Inflammatory macrophage treated with lipopolysaccharide for 4 hours (primary cell): ENCODE results near the gene NAPA.

Experiments used
- DNase-seq: peaks from one replicate; pipeline ENCODE4 v3.0.0-alpha.2; 2020

Gene NAPA

DNA sequence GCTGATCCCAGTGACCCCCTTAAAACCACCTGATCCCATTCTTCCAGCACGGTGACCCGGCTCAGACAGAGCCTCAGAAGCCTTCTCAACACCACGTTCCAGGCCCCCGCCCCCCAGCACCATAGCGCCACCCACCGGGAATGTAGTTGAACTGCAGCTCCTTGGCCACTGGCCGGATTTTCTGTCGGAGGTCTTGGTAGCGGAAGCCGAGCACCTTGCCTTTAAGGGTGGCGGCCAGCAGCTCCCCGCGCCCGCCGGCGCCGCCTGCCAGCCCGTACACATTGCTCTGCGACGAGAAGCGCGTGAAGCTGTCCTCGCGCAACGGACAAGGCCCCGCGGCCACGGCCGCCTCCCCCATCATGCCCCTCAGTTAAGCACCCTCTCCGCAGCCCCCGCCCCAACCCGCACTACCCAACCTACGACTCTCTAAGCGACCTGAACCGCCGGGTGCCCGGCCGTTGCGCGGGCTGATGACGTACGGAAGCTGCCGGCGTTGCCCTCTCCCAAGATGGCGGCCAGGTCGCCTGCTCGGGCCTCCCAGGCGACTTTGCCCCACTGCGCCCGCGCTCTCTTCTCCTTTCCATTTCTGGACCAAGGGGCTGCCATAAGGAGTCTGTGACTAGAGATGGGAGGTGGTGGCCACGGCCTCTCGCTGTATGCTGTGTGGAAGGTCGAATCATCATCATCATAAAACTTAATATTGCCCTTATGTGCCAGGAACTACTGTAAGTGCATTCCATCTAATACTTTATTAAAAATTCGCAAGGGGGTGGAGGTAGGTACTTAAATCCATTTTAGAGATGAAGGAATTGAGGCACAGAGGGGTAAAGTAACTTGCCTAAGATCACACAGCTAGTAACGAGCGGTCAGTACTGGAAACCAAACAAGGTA is 30.8 kb downstream of the NAPA start, which contains the start of gene KPTN:
Gene KPTN (minus strand): TSS at position 420 of the 891 bp plus-strand sequence. CDS start 59 bp downstream, at position 361.
- DNase-seq = peak; percentile 89

DNA sequence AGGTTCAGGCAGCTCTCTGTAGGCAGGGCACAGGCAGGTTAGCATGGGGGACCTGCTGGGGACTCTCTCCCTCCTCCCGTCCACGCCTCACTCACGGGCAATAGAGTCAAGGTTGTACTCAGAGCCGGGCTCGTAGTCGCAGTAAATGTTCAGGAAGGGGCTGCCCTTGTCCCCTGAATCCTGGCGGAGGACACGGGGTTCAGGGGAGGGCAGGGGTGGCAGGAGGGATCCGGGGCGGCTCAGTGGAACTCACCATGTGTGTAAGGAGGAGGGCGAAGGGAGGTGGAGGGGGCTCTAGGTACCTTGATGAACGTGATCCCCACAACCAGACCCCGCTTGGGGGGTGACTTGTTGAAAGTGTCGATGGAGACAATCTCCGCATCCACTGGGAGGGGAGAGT is 31.7 kb downstream of the NAPA start:
- DNase-seq = no peak

DNA sequence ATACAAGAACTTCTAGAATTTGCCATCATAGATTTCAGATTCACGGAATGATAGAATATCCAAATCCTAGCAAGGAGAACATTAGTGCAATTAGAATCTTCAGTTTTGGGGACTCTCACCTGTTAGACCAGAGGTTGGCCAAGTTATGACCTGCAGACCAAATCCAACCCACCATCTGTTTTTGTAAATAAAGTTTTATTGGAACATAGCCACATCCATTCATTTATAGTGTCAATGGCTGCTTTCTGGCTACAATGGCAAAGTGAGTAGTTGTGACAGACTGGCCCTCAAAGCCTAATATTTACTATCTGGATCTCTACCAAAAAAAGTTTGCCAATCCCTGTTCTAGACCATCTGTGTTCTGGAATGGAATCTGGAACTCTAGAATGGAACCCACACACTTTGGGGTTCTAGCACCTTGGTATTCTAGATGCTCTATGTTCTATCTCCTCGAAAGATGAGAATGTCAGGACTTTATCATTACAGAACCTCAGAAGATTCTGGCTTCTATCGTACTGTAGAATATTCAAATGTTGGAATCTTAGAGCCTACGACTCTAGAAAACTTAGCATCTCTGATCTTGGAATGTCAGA is 33.3 kb downstream of the NAPA start:
- DNase-seq = no peak

DNA sequence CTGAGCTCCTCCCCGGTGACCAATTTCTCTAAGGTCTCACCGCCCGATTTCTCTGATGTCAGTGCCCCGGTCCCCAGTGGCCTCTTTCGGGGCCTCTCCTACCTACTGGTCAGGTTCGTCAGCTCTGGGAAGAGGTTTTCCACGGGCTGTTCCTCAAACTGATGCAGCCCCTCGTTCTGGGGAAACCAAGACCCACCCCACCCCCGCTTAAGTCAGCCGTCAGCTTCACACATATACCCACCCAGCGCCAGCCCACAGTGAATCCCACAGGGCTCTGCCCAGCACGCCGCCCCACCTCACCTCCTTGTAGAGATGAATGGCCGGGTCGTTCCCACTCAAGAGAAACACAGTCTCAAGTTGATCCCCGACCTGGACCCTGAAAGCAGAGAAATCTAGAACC is 34.2 kb downstream of the NAPA start:
- DNase-seq = no peak

DNA sequence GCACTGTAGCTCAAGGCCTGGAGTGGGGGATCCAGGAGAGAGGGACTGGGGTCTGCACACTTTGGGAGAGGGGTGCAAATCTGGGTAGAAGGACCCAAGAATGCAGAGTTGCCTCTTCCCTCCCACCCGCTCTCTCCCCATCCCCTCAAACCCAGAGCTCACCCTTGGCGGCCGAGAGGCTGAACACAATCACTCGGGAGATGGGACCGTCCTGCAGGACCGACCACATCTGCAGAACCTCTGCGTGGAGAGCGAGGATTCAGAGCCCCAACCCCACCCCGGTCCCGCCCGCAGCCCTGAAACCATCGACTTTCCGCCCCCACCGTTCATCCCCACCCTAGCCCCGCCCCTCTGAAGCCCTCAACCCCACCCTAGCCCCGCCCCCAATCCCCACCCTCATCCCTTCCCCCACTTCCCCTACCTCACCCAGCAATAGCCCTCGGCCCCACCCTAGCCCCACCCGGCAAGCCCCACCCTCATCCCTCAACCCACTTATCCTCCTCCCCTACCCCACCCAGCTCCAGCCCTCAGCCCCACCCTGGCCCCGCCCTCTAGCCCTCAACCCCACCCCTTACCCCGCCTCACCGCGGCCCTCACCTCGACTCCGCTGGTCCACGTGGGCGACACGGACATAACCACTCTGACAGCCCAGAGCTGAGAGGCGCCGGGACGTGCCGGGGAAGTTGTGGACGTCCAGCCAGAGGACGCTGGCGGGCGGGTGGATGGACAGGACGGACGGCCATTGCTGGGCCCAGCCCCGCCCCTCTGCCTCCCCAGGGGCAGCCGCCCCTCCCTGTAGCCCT is 35.0 kb downstream of the NAPA start:
- peak; percentile 17 for DNase-seq

DNA sequence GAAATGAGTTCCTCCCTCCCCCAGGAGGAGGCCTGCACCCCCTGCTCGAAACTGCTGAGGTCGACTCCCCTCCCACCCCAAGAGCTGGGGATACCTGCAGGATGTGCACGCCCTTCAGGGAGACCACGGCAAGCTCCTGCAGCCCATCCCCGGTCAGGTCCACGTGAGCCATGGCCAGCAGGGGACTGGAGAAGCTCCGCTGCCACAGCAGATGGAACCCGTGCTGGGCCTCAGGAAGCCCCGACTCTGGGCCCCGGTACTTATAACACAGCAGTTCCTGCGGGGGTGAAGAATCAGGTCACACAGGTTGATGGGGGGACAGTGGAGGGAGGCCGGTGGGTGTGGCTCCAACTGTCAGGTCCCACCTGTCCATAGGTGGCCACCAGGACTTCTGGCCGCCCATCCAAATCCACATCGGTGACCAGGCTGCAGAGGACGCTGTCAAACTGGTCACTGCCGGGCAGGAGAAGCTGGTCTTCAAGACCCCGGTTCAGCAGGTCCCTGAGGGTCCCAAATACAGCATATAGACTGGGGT is 38.4 kb downstream of the NAPA start:
- DNase-seq = no peak

DNA sequence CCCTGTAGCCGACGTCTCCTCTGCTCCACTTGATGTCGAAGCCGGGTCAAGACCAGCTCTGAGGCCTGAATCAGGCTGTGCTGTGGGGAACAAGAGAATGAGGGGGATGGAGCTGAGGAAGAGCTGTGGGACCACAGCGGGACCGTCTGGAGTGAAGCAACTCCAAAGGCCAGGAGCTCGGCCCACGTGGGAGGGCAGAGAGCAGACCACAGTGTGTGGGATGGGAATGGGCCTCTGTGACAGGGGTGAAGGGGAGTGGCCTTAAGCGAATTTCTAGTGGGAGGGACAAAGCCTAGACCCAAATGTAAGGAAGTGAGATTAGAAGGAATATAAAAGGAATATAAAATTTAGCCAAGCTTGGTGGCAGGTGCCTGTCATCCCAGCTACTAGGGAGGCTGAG is 39.4 kb downstream of the NAPA start:
- peak; percentile 78 for DNase-seq

DNA sequence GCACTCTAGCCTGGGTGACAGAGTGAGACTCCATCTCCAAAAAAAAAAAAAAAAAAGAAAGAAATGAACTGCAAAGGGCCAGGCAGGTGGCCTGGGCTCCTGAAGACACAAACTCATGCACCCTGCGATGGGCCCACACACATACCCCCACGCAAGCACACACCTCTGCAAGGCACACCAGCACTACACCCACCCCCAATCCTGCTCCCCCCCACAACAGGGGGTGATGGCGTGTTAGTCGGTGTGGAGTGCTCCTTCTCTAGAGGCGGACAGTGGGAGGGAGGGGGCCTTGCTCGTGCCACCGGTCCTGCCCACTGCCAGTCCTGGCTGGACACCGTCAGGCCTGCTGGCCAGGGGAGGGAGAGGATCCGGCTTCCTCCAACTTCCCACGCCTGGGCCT is 41.5 kb downstream of the NAPA start:
- no peak for DNase-seq

DNA sequence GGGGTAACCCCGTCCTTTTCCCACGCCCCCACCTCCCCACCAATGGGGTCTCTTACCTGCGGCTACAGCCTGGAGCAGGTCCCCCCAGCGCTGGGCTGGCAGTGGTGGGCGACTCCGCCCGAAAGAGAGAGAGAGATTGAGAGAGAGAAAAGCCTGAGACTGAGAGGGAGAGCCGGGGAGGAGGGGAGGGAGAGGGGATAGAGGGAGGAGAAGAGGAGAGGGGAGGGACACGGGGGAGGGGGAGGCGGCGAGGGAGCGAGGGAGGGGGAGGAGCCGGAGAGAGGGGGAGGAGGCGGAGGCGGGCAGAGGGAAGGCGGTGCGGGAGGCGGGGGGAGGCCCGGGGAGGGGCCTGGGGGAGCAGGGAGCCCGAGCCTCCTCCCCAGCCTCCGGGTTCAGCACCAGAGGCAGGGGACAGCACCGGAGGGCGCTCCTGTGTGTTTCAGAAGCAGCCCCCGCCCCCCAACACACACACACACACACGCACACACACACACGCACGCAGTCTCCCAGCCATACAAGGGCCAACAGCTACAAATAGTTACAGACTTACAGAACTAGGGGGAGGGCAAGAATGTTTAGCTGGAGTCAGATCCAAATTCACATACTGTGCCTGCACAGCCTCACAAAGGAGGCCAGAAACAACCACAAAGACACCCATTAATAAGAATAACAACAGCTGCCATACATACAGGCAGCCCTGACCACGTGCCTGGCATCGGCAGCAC is 43.0 kb downstream of the NAPA start, which contains the start of gene SLC8A2:
Gene SLC8A2 (minus strand): TSS at position 161 of the 725 bp plus-strand sequence. CDS start 5,490 bp downstream, outside the sequence.
- no peak for DNase-seq

DNA sequence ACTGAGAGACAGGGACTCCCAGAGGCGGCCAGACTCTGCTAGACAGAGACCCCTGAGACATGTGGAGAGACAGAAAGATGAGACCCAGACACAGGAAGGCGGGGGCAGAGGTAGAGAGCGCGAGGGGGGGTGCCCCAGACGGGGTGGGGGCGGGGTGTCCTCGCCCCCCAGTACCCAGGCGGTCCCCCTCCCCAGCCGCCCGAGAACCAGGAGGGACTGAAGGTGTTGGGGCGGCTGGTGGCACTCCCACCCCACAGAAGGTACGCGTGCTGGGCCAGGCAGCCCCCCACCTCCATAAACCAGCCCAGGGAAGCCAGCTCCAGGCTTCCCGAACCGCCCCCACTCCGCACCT is 43.5 kb downstream of the NAPA start:
- no peak for DNase-seq

DNA sequence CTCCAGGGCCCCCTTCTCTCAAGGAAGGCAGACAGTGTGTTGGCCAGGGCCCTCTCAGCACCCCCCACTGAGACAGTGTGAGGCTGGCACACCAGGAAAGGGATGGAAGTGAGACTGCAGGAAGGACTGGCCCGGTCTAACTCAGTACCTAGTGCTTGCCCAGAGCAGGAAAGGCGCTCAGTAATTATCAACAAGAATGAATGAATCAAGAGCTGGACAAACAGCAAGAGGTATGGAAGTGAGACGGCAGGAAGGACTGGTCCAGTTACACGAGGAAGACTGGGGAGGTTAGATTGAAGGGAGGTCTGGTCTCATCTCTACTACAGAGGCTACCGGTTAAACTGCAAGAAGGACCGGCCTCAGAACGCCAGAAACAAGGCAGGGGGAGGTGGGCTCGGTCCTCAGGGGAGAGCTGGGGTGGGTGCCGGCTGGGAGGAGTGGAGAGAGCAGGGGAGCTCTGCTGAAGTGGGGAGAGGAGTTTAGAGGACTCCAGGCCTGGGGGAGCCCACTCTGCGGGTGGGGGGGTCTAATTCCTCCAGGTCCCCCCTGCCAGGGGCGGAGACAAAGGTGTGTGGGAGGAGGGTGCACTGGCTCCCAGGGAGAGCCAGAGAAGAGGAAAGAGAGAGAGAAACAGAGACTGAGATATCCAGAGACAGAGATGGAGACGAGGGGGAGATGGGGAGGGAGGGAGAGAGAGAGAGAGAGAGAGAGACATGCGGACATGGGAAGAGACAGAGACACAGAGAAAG is 44.2 kb downstream of the NAPA start:
- DNase-seq = no peak

DNA sequence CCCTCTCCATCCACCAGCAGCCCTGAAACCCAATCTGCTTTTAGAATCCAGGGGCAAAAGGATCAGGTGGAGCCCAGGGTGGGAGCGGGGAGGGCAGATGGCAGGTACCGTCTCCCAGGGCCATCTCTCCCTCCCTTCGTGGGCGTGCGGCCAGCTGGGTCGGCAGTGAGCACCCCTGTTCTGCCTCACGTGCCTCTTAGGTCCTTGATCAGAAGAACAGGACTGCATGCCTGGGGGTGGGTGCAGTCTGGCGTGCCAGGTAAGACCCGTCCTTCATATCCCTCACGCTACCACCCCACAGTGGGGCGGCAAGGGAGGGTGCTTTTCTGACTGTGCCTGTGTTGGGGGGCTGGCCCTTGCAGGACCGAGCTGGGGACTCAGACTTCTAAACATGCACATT is 45.1 kb downstream of the NAPA start:
- no peak for DNase-seq

DNA sequence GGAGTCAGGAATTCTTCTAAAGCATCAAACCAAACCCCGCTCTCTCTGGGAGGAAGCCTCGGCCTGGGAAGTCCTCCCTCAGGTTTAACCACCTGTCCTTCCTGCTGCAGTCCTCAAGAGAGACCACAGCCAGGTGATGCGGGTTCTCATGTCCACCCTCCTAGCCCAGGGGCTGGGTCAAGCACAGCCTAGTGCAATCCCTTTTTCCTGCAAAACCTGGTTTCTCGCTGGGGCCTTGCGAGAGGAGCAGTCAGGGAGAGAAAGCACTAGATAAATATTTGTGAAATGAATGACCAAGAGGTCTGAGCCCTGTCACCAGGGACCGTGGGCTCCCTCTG is 45.5 kb downstream of the NAPA start:
- DNase-seq = no peak

DNA sequence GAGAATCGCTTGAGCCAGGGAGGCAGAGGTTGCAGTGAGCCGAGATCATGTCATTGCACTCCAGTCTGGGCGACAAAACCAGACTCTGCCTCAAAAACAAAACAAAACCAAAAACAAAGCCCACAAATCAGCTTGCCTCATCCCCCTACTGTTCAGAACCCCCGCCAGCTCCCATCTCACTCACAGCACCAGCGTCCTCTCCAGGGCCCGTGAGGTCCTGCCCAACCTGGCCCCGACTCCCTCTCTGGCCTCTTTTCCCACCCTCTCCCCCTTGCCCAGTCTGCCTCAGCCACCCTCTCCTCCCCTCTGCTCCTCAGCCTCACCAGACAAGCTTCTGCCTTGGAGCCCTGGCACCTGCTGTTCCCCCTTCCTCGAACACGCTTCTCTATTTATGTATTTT is 46.9 kb downstream of the NAPA start:
- no peak for DNase-seq

DNA sequence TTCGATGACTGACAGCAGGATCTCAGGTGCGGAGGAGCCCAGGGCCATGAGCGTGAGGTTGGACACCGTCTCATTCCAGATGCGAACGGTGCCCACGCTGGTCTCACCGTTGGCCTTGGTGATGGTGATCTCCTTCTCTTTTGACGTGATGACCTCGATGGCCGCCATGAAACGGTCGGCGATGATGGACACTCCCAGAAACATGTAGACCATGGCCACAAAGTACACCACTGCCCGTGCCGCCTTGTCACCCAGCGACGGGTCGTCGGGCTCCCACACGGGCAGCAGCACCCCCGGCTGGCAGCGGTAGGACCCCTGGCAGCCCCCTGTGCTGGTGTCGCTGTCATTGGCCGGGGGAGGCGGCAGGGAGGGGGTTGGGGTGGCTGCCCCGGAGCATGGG is 48.9 kb downstream of the NAPA start:
- no peak for DNase-seq

DNA sequence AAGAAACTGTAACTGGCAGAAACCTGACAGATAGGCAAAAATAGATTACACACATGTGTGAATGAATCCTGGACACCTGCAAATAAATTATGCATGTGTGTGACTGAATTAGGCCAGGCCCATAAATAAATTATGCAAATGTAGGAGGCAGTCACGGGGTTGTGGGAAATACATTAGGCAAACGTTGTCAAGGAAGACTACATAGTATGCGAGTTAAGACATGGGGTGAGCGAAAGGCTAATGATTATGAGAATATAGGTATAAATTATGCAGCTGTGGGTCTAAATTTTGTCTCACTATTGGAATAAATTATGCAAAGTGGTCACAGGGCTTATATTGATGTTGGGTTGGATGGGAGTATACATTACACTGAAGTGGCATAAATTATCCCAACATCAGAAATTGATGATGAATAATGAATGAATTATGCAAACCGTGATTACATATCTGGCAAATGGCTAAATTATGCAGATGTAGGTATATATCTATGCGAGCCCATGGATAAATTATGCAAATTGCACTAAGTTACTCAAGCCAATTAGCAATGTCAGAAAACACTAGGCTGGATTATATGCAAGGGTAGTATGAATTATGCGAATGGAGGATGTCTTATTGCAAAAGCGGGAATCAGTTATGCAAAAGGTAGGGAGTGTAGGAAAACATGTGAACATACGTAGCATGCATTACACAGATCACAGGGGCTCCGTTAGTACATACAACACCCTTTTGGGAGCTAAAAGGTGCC is 50.0 kb downstream of the NAPA start:
- DNase-seq = no peak

DNA sequence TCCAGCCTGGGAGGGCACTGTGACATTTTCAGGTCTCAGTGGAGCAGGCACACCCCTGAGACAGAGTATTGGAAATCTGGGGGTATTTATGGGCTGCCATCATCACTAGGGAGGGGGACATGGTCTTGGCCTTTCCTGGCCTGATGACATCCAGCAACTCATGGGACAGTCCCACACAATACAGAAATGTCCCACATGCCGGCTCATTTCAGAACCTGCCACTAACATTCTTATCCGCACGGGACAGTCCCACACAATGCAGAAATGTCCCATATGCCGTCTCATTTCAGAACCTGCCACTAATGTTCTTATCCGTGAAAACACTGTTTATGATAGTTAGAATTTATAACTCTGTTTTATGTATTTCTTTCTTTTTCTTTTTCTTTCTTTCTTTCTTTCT is 53.0 kb downstream of the NAPA start:
- no peak for DNase-seq

DNA sequence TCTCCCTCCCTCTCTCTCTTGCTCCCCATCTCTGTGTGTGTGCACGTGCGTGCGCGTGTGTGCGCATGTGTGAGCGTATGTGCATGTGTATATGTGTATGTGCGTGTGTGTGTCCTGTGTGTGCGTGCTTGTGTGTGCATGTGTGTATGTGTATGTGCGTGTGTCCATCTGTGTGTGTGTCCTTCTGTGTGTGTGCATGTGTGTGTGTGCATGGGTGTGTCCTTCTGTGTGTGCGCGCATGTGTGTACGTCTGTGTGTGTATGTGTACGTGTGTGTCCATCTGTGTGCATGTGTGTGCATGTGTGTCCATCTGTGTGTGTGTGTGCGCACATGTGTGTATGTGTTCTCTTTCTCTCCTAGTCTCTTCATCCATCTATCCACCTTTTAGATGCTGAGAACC is 55.4 kb downstream of the NAPA start:
- no peak for DNase-seq

DNA sequence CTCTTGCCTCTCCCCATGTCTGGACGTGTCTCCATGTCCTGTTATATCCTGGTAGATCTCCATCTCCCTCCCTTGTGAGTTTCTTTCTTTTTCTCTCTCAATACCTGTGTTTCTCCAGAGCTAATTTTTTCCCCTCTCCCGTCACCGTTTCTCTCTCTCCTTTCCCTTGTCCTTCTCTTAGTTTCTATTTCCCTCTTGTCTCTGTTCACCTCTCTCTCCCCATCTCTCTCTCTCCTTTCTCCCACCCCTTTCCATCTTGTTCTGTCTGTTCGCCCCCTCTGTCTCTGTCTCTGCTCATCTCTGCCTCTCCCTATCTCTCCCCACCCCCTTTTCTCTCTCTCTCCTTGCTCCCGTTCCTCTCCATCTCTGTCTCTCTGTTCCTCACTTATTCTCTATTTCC is 56.2 kb downstream of the NAPA start:
- no peak for DNase-seq

DNA sequence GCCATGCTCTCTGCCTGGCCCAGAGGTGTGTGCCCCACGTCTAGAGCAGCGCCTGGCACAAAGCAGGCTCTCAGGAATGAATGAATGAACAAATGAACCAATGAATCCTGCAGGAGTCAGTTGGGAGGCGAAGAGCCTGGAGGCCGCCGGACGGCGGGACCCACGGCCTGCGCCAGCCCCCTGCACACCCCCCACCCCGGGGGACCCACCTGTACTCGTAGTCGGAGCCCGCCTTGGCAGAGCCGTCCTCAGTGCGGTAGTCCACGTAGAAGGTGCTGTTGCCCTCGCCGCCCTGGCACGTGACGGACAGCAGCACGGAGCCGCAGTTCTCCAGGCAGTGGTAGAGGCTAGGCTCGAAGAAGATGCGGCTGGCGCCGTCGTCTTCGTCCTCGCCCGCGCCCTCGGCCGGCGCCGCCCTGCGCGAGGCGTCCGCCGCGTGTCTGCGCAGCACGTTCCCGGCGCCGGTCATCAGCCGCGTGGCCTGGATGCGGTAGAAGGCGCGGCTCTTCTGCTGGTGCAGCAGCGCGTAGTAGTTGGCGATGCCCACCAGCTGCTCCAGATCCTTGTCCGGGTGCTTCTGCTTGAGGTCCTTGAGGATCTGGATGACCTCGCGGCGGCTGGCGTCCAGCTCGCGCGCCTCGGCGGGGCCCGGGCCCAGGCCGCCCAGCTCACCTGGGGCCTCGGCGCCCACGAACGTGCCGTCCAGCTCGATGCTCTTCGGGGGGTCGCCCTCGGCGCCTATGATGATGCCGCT is 58.0 kb downstream of the NAPA start:
- no peak for DNase-seq

DNA sequence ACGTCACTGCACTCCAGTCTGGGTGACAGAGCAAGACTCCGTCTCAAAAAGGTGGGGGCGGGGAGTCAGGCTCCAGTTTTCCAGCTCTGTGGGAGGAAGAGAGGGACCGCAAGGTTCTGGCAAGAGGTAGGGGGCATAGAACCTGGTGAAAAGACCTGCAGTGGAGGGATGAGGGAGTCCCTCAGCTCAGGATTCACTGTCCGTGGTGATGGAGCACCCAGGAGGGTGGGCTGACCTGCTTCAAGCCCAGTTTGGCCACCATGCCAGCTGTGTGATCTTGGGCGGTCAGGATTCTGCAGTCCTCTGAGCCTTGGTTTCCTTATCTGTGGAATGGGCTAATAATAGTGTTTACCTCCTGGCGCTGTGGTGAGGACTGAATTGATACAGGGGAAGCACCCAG is 64.4 kb downstream of the NAPA start:
- no peak for DNase-seq
